Measurements from ENCODE around the gene PDE1C.

PDE1C gene

GRCh38 chr7:31852462-31852861 lies 217.7 kb downstream of the PDE1C start:
- H2BK5ac ChIP-seq (ENCODE audit: low read depth, low read length, poor library complexity, severe bottlenecking), result no peak overlapping the region

GRCh38 chr7:31851119-31851518 lies 219.1 kb downstream of the PDE1C start:
- 91% methylated on average over 2 of the region's 2 CpGs for WGBS
- H3K4me3 ChIP-seq (ENCODE audit: insufficient read depth in 1 of 2, low read depth in 1 of 2, low read length in 2 of 2), result no peak overlapping the region
- H3K4ac ChIP-seq (ENCODE audit: low read depth in 1 of 2, low read length in 2 of 2), result peak overlapping the region in 1 of 2 experiments; percentile 78
- H3K4me2 ChIP-seq (ENCODE audit: low read length, poor library complexity, severe bottlenecking), result no peak overlapping the region
- H2BK5ac ChIP-seq (ENCODE audit: low read depth, low read length, poor library complexity, severe bottlenecking), result no peak overlapping the region
- peaks cover 5 to 24% of the 10 kb centered on the region in 2 experiments for H3K36me3 ChIP-seq (ENCODE audit: control insufficient read depth in 1 of 2, insufficient read depth in 2 of 2, low read depth in 1 of 2, low read length in 2 of 2)
- peak overlapping the region; percentile 7 to 69 for H2BK12ac ChIP-seq (ENCODE audit: low read length in 2 of 2)
- peaks cover 9% of the 10 kb centered on the region for H3K79me1 ChIP-seq (replicated peaks; ENCODE audit: low read length, poor library complexity, severe bottlenecking)
- peaks cover 3% of the 10 kb centered on the region for H3K4me1 ChIP-seq (ENCODE audit: control insufficient read depth, insufficient read depth, low read depth, low read length)
- H3K27ac ChIP-seq (ENCODE audit: low read length, poor library complexity, severe bottlenecking), result no peak overlapping the region
- no peak overlapping the region for H2BK120ac ChIP-seq (ENCODE audit: low read depth, low read length)
- H3K9ac ChIP-seq (ENCODE audit: low read length), result no peak overlapping the region
- no peak overlapping the region for H2BK15ac ChIP-seq (ENCODE audit: low read depth, poor library complexity, severe bottlenecking)
- H3K23ac ChIP-seq (ENCODE audit: low read length in 2 of 2), result no peak overlapping the region
- peak overlapping the region; percentile 14 to 18 for H3K18ac ChIP-seq (ENCODE audit: low read depth in 1 of 2, low read length in 2 of 2)
- H3K9me3 ChIP-seq (ENCODE audit: control insufficient read depth, low read length), result no peaks in the 10 kb centered on the region
- no peak overlapping the region for H2AFZ ChIP-seq (ENCODE audit: low read depth, low read length)
- no peak overlapping the region for H4K91ac ChIP-seq (ENCODE audit: low read length)
- H3K14ac ChIP-seq (ENCODE audit: low read length in 2 of 2), result no peak overlapping the region
- H3K27me3 ChIP-seq (ENCODE audit: control insufficient read depth in 1 of 2, insufficient read depth in 1 of 2, low read length in 2 of 2), result no peaks in the 10 kb centered on the region
- peak overlapping the region; percentile 19 for H4K8ac ChIP-seq (ENCODE audit: low read length)
- no peak overlapping the region for H2AK5ac ChIP-seq (ENCODE audit: low read length, severe bottlenecking)
- DNase-seq, result peak; percentile 39

More at GRCh38 chr7:31852462-31852861, 217.7 kb downstream of the PDE1C start:
- H3K4me2 ChIP-seq (ENCODE audit: low read length, poor library complexity, severe bottlenecking), result no peak overlapping the region
- no peak overlapping the region for H3K23ac ChIP-seq (ENCODE audit: low read length in 2 of 2)
- H2BK15ac ChIP-seq (ENCODE audit: low read depth, poor library complexity, severe bottlenecking), result no peak overlapping the region
- peaks cover 10% of the 10 kb centered on the region for H3K79me1 ChIP-seq (replicated peaks; ENCODE audit: low read length, poor library complexity, severe bottlenecking)
- no peaks in the 10 kb centered on the region for H3K9me3 ChIP-seq (ENCODE audit: control insufficient read depth, low read length)
- 86% methylated on average over 1 of the region's 2 CpGs for WGBS
- H3K4me1 ChIP-seq (ENCODE audit: control insufficient read depth, insufficient read depth, low read depth, low read length), result peaks cover 3% of the 10 kb centered on the region
- H2BK12ac ChIP-seq (ENCODE audit: low read length in 2 of 2), result no peak overlapping the region
- no peak overlapping the region for H2BK120ac ChIP-seq (ENCODE audit: low read depth, low read length)
- no peak overlapping the region for H2AFZ ChIP-seq (ENCODE audit: low read depth, low read length)
- no peak overlapping the region for H3K4ac ChIP-seq (ENCODE audit: low read depth in 1 of 2, low read length in 2 of 2)
- no peak overlapping the region for H3K27ac ChIP-seq (ENCODE audit: low read length, poor library complexity, severe bottlenecking)
- DNase-seq, result no peak
- H3K9ac ChIP-seq (ENCODE audit: low read length), result no peak overlapping the region
- H4K91ac ChIP-seq (ENCODE audit: low read length), result no peak overlapping the region
- H3K4me3 ChIP-seq (ENCODE audit: insufficient read depth in 1 of 2, low read depth in 1 of 2, low read length in 2 of 2), result no peak overlapping the region
- H3K27me3 ChIP-seq (ENCODE audit: control insufficient read depth in 1 of 2, insufficient read depth in 1 of 2, low read length in 2 of 2), result no peaks in the 10 kb centered on the region
- no peak overlapping the region for H2AK5ac ChIP-seq (ENCODE audit: low read length, severe bottlenecking)
- peaks cover 5 to 16% of the 10 kb centered on the region in 2 experiments for H3K36me3 ChIP-seq (ENCODE audit: control insufficient read depth in 1 of 2, insufficient read depth in 2 of 2, low read depth in 1 of 2, low read length in 2 of 2)
- H3K14ac ChIP-seq (ENCODE audit: low read length in 2 of 2), result no peak overlapping the region
- H4K8ac ChIP-seq (ENCODE audit: low read length), result no peak overlapping the region
- H3K18ac ChIP-seq (ENCODE audit: low read depth in 1 of 2, low read length in 2 of 2), result no peak overlapping the region

GRCh38 chr7:31850601-31851000 lies 219.6 kb downstream of the PDE1C start:
- H3K4ac ChIP-seq (ENCODE audit: low read depth in 1 of 2, low read length in 2 of 2), result no peak overlapping the region
- no peak overlapping the region for H3K4me2 ChIP-seq (ENCODE audit: low read length, poor library complexity, severe bottlenecking)
- no peaks in the 10 kb centered on the region for H3K9me3 ChIP-seq (ENCODE audit: control insufficient read depth, low read length)
- H3K4me3 ChIP-seq (ENCODE audit: insufficient read depth in 1 of 2, low read depth in 1 of 2, low read length in 2 of 2), result no peak overlapping the region
- H4K91ac ChIP-seq (ENCODE audit: low read length), result no peak overlapping the region
- no peak overlapping the region for H2BK12ac ChIP-seq (ENCODE audit: low read length in 2 of 2)
- no peak overlapping the region for H2BK5ac ChIP-seq (ENCODE audit: low read depth, low read length, poor library complexity, severe bottlenecking)
- H2BK15ac ChIP-seq (ENCODE audit: low read depth, poor library complexity, severe bottlenecking), result no peak overlapping the region
- no peak overlapping the region for H3K23ac ChIP-seq (ENCODE audit: low read length in 2 of 2)
- H3K79me1 ChIP-seq (replicated peaks; ENCODE audit: low read length, poor library complexity, severe bottlenecking), result peaks cover 9% of the 10 kb centered on the region
- 54% methylated on average over 3 of the region's 4 CpGs for WGBS
- no peak overlapping the region for H4K8ac ChIP-seq (ENCODE audit: low read length)
- H3K14ac ChIP-seq (ENCODE audit: low read length in 2 of 2), result no peak overlapping the region
- H3K27ac ChIP-seq (ENCODE audit: low read length, poor library complexity, severe bottlenecking), result no peak overlapping the region
- peaks cover 3% of the 10 kb centered on the region for H3K4me1 ChIP-seq (ENCODE audit: control insufficient read depth, insufficient read depth, low read depth, low read length)
- no peak overlapping the region for H3K18ac ChIP-seq (ENCODE audit: low read depth in 1 of 2, low read length in 2 of 2)
- H3K9ac ChIP-seq (ENCODE audit: low read length), result no peak overlapping the region
- DNase-seq, result peak; percentile 83
- peaks cover 5 to 24% of the 10 kb centered on the region in 2 experiments for H3K36me3 ChIP-seq (ENCODE audit: control insufficient read depth in 1 of 2, insufficient read depth in 2 of 2, low read depth in 1 of 2, low read length in 2 of 2)
- no peak overlapping the region for H2BK120ac ChIP-seq (ENCODE audit: low read depth, low read length)
- no peak overlapping the region for H2AK5ac ChIP-seq (ENCODE audit: low read length, severe bottlenecking)
- no peaks in the 10 kb centered on the region for H3K27me3 ChIP-seq (ENCODE audit: control insufficient read depth in 1 of 2, insufficient read depth in 1 of 2, low read length in 2 of 2)
- H2AFZ ChIP-seq (ENCODE audit: low read depth, low read length), result no peak overlapping the region

GRCh38 chr7:31850066-31850465 lies 220.1 kb downstream of the PDE1C start:
- H3K9me3 ChIP-seq (ENCODE audit: control insufficient read depth, low read length), result peaks cover 4% of the 10 kb centered on the region
- no peak overlapping the region for H4K91ac ChIP-seq (ENCODE audit: low read length)
- no peak overlapping the region for H2AK5ac ChIP-seq (ENCODE audit: low read length, severe bottlenecking)
- peak; percentile 95 for DNase-seq
- no peak overlapping the region for H3K18ac ChIP-seq (ENCODE audit: low read depth in 1 of 2, low read length in 2 of 2)
- H2AFZ ChIP-seq (ENCODE audit: low read depth, low read length), result no peak overlapping the region
- no peak overlapping the region for H3K4me2 ChIP-seq (ENCODE audit: low read length, poor library complexity, severe bottlenecking)
- no peak overlapping the region for H2BK120ac ChIP-seq (ENCODE audit: low read depth, low read length)
- no peak overlapping the region for H3K23ac ChIP-seq (ENCODE audit: low read length in 2 of 2)
- H4K8ac ChIP-seq (ENCODE audit: low read length), result no peak overlapping the region
- no peak overlapping the region for H2BK12ac ChIP-seq (ENCODE audit: low read length in 2 of 2)
- peaks cover 3% of the 10 kb centered on the region for H3K4me1 ChIP-seq (ENCODE audit: control insufficient read depth, insufficient read depth, low read depth, low read length)
- no peak overlapping the region for H2BK5ac ChIP-seq (ENCODE audit: low read depth, low read length, poor library complexity, severe bottlenecking)
- H3K4ac ChIP-seq (ENCODE audit: low read depth in 1 of 2, low read length in 2 of 2), result peak overlapping the region in 1 of 2 experiments; percentile 15
- WGBS, result 70% methylated on average over 2 of the region's 5 CpGs
- H3K9ac ChIP-seq (ENCODE audit: low read length), result no peak overlapping the region
- peaks cover 9% of the 10 kb centered on the region for H3K79me1 ChIP-seq (replicated peaks; ENCODE audit: low read length, poor library complexity, severe bottlenecking)
- no peak overlapping the region for H2BK15ac ChIP-seq (ENCODE audit: low read depth, poor library complexity, severe bottlenecking)
- no peak overlapping the region for H3K4me3 ChIP-seq (ENCODE audit: insufficient read depth in 1 of 2, low read depth in 1 of 2, low read length in 2 of 2)
- H3K27me3 ChIP-seq (ENCODE audit: control insufficient read depth in 1 of 2, insufficient read depth in 1 of 2, low read length in 2 of 2), result no peaks in the 10 kb centered on the region
- H3K36me3 ChIP-seq (ENCODE audit: control insufficient read depth in 1 of 2, insufficient read depth in 2 of 2, low read depth in 1 of 2, low read length in 2 of 2), result peaks cover 5 to 27% of the 10 kb centered on the region in 2 experiments
- no peak overlapping the region for H3K14ac ChIP-seq (ENCODE audit: low read length in 2 of 2)
- no peak overlapping the region for H3K27ac ChIP-seq (ENCODE audit: low read length, poor library complexity, severe bottlenecking)

All from mesenchymal stem cell (in vitro differentiated cells and primary cell).